ENCODE data around the gene SYF2. TPM values are rescaled to one million over a fixed set of nuclear protein-coding genes. Genes with fewer than 3 reads are reported as not detected.

Gene SYF2
- polyA plus RNA-seq, 1 of the 3 experiments (the other 2 are of a cell fraction): 31.1 TPM

DNA sequence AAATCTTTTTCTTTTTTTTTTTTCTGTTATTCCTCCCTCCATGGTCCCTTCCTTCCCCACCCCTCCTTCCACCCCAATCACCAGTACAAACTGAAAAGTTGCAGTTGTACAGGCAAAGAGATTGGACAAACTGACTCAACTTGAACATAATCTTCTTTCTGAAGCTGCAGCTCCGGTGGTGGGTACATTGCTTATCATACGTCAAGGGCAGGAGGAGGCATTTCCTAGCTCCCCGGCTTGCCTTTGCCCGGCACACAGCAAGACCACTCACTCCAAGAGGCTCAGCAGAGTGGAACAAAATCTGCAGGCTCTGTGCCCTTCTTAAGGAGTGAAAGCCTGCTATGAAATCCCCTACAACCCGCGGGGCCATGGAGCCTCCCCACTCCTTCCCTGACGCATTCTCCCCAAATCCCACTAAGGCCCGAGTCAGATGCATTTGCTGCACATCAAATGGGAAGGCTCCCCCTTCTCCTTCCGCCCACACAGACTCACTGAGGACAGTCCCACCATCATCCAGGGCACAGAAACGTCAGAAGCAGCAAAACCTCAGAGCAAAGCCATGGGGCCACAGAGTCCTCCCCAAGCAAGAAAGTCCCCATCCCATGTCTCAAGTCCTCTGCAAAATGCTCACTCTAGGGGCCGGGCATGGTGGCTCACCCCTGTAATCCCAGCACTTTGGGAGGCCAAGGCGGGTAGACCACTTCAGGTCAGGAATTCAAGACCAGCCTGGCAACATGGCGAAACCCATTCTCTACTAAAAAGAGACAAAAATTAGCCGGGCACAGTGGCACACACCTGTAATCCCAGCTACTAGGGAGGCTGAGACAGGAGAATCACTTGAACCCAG lies 45.9 kb downstream of the SYF2 start:
- H3K79me2 ChIP-seq (ENCODE audit: insufficient read depth): no peaks in the 10 kb centered on the region
- H2AFZ ChIP-seq (ENCODE audit: low read depth): no peak overlapping the region
- H3K9me3 ChIP-seq: no peaks in the 10 kb centered on the region
- no peak overlapping the region for H3K4me3 ChIP-seq (ENCODE audit: low read depth in 2 of 2, low read length in 1 of 2)
- no peaks in the 10 kb centered on the region for H3K4me1 ChIP-seq (ENCODE audit: control insufficient read depth in 1 of 2, insufficient read depth in 2 of 2, low read depth in 1 of 2, low read length in 1 of 2)
- H3K27ac ChIP-seq (ENCODE audit: low read depth in 2 of 2, low read length in 1 of 2): no peak overlapping the region
- 78% methylated on average over 12 of the region's 14 CpGs for WGBS (ENCODE audit: low lambda C conversion rate)
- no peaks in the 10 kb centered on the region for H3F3A ChIP-seq (replicated peaks; ENCODE audit: insufficient read depth)
- H3K36me3 ChIP-seq (replicated peaks in 1 of 2; ENCODE audit: control insufficient read depth in 1 of 2, insufficient read depth in 2 of 2, low read length in 1 of 2): no peaks in the 10 kb centered on the region
- H4K20me1 ChIP-seq (ENCODE audit: insufficient read depth): no peaks in the 10 kb centered on the region
- H3K9ac ChIP-seq: no peak overlapping the region
- H3K4me2 ChIP-seq: no peak overlapping the region
- ChIA-PET POLR2A (no interaction called here), CTCF (interaction anchor here (0.6 kb wide), 1 partner anchor 849 kb away, joined by 3 read pairs; no protein-coding TSS in a partner anchor)
- no peaks in the 10 kb centered on the region for H3K27me3 ChIP-seq (ENCODE audit: insufficient read depth)
- no peaks in the 10 kb centered on the region for H3K9me2 ChIP-seq
- no peak for DNase-seq
- TF ChIP-seq RAD21 (IDR thresholded peaks at IDR 0.05; ENCODE audit: low read length) (no peak), NFIC (IDR thresholded peaks at IDR 0.05; ENCODE audit: borderline replicate concordance) (no peak), GATA2 (CRISPR knock-in tag; IDR thresholded peaks at IDR 0.05) (no peak), EZH2phosphoT487 (IDR thresholded peaks at IDR 0.05; ENCODE audit: borderline replicate concordance, low read depth) (no peak), NRF1 (IDR thresholded peaks at IDR 0.05; ENCODE audit: low read depth, low read length) (no peak), JUND (IDR thresholded peaks at IDR 0.05) (no peak), FOXM1 (IDR thresholded peaks at IDR 0.05; ENCODE audit: low read depth) (no peak)
- TF ChIP-seq, protein P1, sequence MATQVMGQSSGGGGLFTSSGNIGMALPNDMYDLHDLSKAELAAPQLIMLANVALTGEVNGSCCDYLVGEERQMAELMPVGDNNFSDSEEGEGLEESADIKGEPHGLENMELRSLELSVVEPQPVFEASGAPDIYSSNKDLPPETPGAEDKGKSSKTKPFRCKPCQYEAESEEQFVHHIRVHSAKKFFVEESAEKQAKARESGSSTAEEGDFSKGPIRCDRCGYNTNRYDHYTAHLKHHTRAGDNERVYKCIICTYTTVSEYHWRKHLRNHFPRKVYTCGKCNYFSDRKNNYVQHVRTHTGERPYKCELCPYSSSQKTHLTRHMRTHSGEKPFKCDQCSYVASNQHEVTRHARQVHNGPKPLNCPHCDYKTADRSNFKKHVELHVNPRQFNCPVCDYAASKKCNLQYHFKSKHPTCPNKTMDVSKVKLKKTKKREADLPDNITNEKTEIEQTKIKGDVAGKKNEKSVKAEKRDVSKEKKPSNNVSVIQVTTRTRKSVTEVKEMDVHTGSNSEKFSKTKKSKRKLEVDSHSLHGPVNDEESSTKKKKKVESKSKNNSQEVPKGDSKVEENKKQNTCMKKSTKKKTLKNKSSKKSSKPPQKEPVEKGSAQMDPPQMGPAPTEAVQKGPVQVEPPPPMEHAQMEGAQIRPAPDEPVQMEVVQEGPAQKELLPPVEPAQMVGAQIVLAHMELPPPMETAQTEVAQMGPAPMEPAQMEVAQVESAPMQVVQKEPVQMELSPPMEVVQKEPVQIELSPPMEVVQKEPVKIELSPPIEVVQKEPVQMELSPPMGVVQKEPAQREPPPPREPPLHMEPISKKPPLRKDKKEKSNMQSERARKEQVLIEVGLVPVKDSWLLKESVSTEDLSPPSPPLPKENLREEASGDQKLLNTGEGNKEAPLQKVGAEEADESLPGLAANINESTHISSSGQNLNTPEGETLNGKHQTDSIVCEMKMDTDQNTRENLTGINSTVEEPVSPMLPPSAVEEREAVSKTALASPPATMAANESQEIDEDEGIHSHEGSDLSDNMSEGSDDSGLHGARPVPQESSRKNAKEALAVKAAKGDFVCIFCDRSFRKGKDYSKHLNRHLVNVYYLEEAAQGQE (IDR thresholded peaks at IDR 0.05; ENCODE audit: low read depth, low read length): no peak
- TF ChIP-seq, protein P2, sequence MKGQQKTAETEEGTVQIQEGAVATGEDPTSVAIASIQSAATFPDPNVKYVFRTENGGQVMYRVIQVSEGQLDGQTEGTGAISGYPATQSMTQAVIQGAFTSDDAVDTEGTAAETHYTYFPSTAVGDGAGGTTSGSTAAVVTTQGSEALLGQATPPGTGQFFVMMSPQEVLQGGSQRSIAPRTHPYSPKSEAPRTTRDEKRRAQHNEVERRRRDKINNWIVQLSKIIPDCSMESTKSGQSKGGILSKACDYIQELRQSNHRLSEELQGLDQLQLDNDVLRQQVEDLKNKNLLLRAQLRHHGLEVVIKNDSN (IDR thresholded peaks at IDR 0.05; ENCODE audit: borderline replicate concordance, low read depth): no peak
- TF ChIP-seq, protein P3, sequence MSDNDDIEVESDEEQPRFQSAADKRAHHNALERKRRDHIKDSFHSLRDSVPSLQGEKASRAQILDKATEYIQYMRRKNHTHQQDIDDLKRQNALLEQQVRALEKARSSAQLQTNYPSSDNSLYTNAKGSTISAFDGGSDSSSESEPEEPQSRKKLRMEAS (IDR thresholded peaks at IDR 0.05; ENCODE audit: low read depth): no peak

DNA sequence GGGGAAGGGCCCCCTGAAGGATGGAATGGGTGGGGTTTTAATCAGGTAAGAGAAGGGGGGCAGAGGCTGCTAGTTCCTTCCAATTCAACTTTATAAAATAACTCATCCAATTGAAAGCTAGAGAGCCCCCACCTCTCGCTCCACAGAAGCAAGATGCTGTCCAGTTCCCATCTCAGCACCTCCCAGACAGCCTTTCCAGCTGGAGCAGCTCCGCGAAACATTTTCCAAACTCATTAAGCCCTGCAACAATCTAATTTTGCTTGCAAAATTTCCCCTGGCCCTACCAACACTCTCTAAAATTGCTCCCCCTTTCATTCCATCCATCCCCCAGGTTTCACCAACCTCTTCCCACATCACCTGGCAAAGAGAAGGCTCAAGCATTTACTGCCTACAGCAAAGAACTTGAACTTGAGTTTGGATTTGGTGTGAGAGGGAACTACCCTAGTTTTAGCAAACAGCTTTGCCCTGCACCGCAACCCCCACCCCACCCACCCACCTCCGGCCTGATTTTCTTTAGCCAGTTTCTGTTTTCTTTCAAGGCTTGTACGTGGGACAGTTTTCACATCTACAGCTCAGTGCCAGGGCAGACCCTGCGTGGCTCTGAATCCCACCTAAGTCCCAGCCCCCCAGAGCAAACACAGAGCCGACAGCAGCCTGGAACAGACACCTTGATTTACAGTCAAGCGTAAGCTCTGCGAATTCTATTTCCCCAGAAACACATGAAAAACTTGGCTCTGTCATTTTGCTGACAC lies 46.7 kb downstream of the SYF2 start:
- no peak overlapping the region for H3K9ac ChIP-seq
- H3K27ac ChIP-seq (ENCODE audit: low read depth in 2 of 2, low read length in 1 of 2): no peak overlapping the region
- CTCF ChIA-PET: no interaction called here
- no peaks in the 10 kb centered on the region for H3K79me2 ChIP-seq (ENCODE audit: insufficient read depth)
- no peaks in the 10 kb centered on the region for H3K4me1 ChIP-seq (ENCODE audit: control insufficient read depth in 1 of 2, insufficient read depth in 2 of 2, low read depth in 1 of 2, low read length in 1 of 2)
- POLR2A ChIA-PET: no interaction called here
- no peak overlapping the region for H3K4me3 ChIP-seq (ENCODE audit: low read depth in 2 of 2, low read length in 1 of 2)
- no peaks in the 10 kb centered on the region for H3F3A ChIP-seq (replicated peaks; ENCODE audit: insufficient read depth)
- DNase-seq: no peak
- no peaks in the 10 kb centered on the region for H3K9me2 ChIP-seq
- no peaks in the 10 kb centered on the region for H4K20me1 ChIP-seq (ENCODE audit: insufficient read depth)
- H3K36me3 ChIP-seq (replicated peaks in 1 of 2; ENCODE audit: control insufficient read depth in 1 of 2, insufficient read depth in 2 of 2, low read length in 1 of 2): no peaks in the 10 kb centered on the region
- H3K9me3 ChIP-seq: no peaks in the 10 kb centered on the region
- no peaks in the 10 kb centered on the region for H3K27me3 ChIP-seq (ENCODE audit: insufficient read depth)
- 63% methylated on average over 10 of the region's 10 CpGs for WGBS (ENCODE audit: low lambda C conversion rate)
- H3K4me2 ChIP-seq: no peak overlapping the region
- H2AFZ ChIP-seq (ENCODE audit: low read depth): no peak overlapping the region
- no peak for TF ChIP-seq RFX5 (IDR thresholded peaks at IDR 0.05; ENCODE audit: low read length)
- TF ChIP-seq, protein P2 (IDR thresholded peaks at IDR 0.05; ENCODE audit: borderline replicate concordance, low read depth): no peak
- no peak for TF ChIP-seq TAF1 (IDR thresholded peaks at IDR 0.05; ENCODE audit: borderline replicate concordance, low read depth, low read length)
- TF ChIP-seq NRF1 (IDR thresholded peaks at IDR 0.05; ENCODE audit: low read depth, low read length): no peak
- TF ChIP-seq, protein P4, sequence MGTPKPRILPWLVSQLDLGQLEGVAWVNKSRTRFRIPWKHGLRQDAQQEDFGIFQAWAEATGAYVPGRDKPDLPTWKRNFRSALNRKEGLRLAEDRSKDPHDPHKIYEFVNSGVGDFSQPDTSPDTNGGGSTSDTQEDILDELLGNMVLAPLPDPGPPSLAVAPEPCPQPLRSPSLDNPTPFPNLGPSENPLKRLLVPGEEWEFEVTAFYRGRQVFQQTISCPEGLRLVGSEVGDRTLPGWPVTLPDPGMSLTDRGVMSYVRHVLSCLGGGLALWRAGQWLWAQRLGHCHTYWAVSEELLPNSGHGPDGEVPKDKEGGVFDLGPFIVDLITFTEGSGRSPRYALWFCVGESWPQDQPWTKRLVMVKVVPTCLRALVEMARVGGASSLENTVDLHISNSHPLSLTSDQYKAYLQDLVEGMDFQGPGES (IDR thresholded peaks at IDR 0.05; ENCODE audit: low read depth, low read length): no peak
- TF ChIP-seq POLR2AphosphoS5 (IDR thresholded peaks at IDR 0.05; ENCODE audit: low read depth, low read length): no peak
- TF ChIP-seq, protein P5, sequence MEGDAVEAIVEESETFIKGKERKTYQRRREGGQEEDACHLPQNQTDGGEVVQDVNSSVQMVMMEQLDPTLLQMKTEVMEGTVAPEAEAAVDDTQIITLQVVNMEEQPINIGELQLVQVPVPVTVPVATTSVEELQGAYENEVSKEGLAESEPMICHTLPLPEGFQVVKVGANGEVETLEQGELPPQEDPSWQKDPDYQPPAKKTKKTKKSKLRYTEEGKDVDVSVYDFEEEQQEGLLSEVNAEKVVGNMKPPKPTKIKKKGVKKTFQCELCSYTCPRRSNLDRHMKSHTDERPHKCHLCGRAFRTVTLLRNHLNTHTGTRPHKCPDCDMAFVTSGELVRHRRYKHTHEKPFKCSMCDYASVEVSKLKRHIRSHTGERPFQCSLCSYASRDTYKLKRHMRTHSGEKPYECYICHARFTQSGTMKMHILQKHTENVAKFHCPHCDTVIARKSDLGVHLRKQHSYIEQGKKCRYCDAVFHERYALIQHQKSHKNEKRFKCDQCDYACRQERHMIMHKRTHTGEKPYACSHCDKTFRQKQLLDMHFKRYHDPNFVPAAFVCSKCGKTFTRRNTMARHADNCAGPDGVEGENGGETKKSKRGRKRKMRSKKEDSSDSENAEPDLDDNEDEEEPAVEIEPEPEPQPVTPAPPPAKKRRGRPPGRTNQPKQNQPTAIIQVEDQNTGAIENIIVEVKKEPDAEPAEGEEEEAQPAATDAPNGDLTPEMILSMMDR (IDR thresholded peaks at IDR 0.05): no peak
- TF ChIP-seq FOXJ3 (CRISPR knock-in tag; IDR thresholded peaks at IDR 0.05): no peak
- TF ChIP-seq FOXM1 (IDR thresholded peaks at IDR 0.05; ENCODE audit: low read depth): no peak
